IMR-90 (cell line): Measurements from ENCODE around the gene CLIC5. TPM values are rescaled to one million over a fixed set of nuclear protein-coding genes. Genes with fewer than 3 reads are reported as not detected.

Experiments used
- ATAC-seq: fragments of 200-7000 bp; cut with Tn5 transposase; 2 replicates; pipeline ENCODE4 v1.9.1; 2020; ENCODE audit warnings: low read depth, mild to moderate bottlenecking, moderate library complexity
- BruUV-seq: library from RNA; stranded (reverse); fragments of 400-500 nt; replicated peaks from 2 replicates; lab custom pipeline; 2021; lab: Mats Ljungman, UMichigan
- CTCF ChIA-PET: fragments of 300-600 bp; formaldehyde crosslinking; extraction: SDS; loops from one replicate; lab custom pipeline; 2021; ENCODE audit warnings: antibody characterized with exemption; lab: Yijun Ruan, JAX
- POLR2A ChIA-PET: fragments of 300-600 bp; sonication (Branson Sonifier 250); formaldehyde crosslinking; loops from one replicate; lab custom pipeline; 2022; ENCODE audit warnings: antibody characterized with exemption; ENCODE audit not compliant: unreplicated experiment; lab: Charles Lee
- DNase-seq: peaks from one replicate; pipeline ENCODE4 v3.0.0; 2013
- H2AFZ ChIP-seq: replicated peaks from 2 replicates; pipeline ENCODE3; 2013; ENCODE audit warnings: low read length, mild to moderate bottlenecking; ENCODE audit not compliant: poor library complexity
- H2AK5ac ChIP-seq: 2 replicates; pipeline ENCODE4 v1.6.1; 2013; ENCODE audit warnings: low read depth, low read length, inconsistent platforms
- H2AK9ac ChIP-seq: replicated peaks from 2 replicates; pipeline ENCODE3; 2013; ENCODE audit warnings: mild to moderate bottlenecking, low read depth, low read length, moderate library complexity; ENCODE audit not compliant: poor library complexity
- H2BK120ac ChIP-seq: 2 replicates; pipeline ENCODE4 v1.6.1; 2013; ENCODE audit warnings: low read depth, low read length, inconsistent platforms
- H2BK15ac ChIP-seq: 3 replicates; pipeline ENCODE4 v1.6.1; 2013; ENCODE audit warnings: low read depth, low read length, inconsistent platforms
- H2BK20ac ChIP-seq: 2 replicates; pipeline ENCODE4 v1.6.1; 2013; ENCODE audit warnings: low read depth, mild to moderate bottlenecking, inconsistent platforms, low read length, moderate library complexity
- H2BK5ac ChIP-seq: 2 replicates; pipeline ENCODE4 v1.6.1; 2013; ENCODE audit warnings: mild to moderate bottlenecking, low read depth, low read length, inconsistent platforms; ENCODE audit not compliant: poor library complexity, severe bottlenecking
- H3K14ac ChIP-seq: replicated peaks from 2 replicates; pipeline ENCODE4 v1.6.1; 2013; ENCODE audit warnings: low read depth, low read length, inconsistent platforms
- H3K18ac ChIP-seq: 2 replicates; pipeline ENCODE4 v1.6.1; 2013; ENCODE audit warnings: low read depth, low read length, control low read depth
- H3K23ac ChIP-seq: 2 replicates; pipeline ENCODE4 v1.6.1; 2013; ENCODE audit warnings: low read depth, low read length, inconsistent platforms
- H3K27ac ChIP-seq: 2 replicates; pipeline ENCODE4 v1.5.1; 2013; ENCODE audit warnings: mild to moderate bottlenecking, control low read depth, low read length; ENCODE audit not compliant: insufficient read depth
- H3K27me3 ChIP-seq: 2 replicates; pipeline ENCODE4 v1.6.1; 2013; ENCODE audit warnings: low read length; ENCODE audit not compliant: control insufficient read depth, insufficient read depth
- H3K36me3 ChIP-seq: 2 replicates; pipeline ENCODE4 v1.6.1; 2013; ENCODE audit warnings: low read length, mixed read lengths; ENCODE audit not compliant: control insufficient read depth, insufficient read depth
- H3K4ac ChIP-seq: 2 replicates; pipeline ENCODE4 v1.6.1; 2013; ENCODE audit warnings: low read depth, low read length, inconsistent platforms
- H3K4me1 ChIP-seq: 2 replicates; pipeline ENCODE4 v1.6.1; 2013; ENCODE audit warnings: low read length, mixed read lengths; ENCODE audit not compliant: control insufficient read depth, insufficient read depth
- H3K4me2 ChIP-seq: 2 replicates; pipeline ENCODE4 v1.6.1; 2013; ENCODE audit warnings: low read depth, mild to moderate bottlenecking, control low read depth, low read length, moderate library complexity
- H3K4me3 ChIP-seq: 2 replicates; pipeline ENCODE4 v1.5.1; 2013; ENCODE audit warnings: low read depth, mild to moderate bottlenecking, control low read depth, low read length, moderate library complexity; ENCODE audit not compliant: insufficient read depth
- H3K56ac ChIP-seq: 2 replicates; pipeline ENCODE4 v1.6.1; 2013; ENCODE audit warnings: low read length, inconsistent platforms; ENCODE audit not compliant: insufficient read depth; ENCODE audit errors: extremely low read depth
- H3K79me1 ChIP-seq, 2 experiments: 2 replicates each; pipeline ENCODE4 v1.6.1; 2013; ENCODE audit warnings: low read length in 2 of 2, inconsistent platforms in 1 of 2, low read depth in 1 of 2
- H3K9ac ChIP-seq: 2 replicates; pipeline ENCODE4 v1.6.1; 2013; ENCODE audit warnings: low read depth, low read length, control low read depth
- H3K9me1 ChIP-seq: 2 replicates; pipeline ENCODE4 v1.6.1; 2013; ENCODE audit warnings: low read length, inconsistent platforms; ENCODE audit not compliant: insufficient read depth
- H3K9me3 ChIP-seq: 2 replicates; pipeline ENCODE4 v1.6.1; 2013; ENCODE audit warnings: low read length; ENCODE audit not compliant: control insufficient read depth, insufficient read depth
- H4K20me1 ChIP-seq: 2 replicates; pipeline ENCODE4 v1.6.1; 2013; ENCODE audit warnings: low read length, inconsistent platforms; ENCODE audit not compliant: insufficient read depth
- H4K5ac ChIP-seq: 2 replicates; pipeline ENCODE4 v1.6.1; 2013; ENCODE audit warnings: mild to moderate bottlenecking, low read depth, low read length, control low read depth
- H4K8ac ChIP-seq, 2 experiments: 2 replicates each; pipeline ENCODE4 v1.6.1; 2013; ENCODE audit warnings: low read depth in 2 of 2, low read length in 2 of 2, control low read depth in 1 of 2, inconsistent platforms in 1 of 2
- H4K91ac ChIP-seq: 2 replicates; pipeline ENCODE4 v1.6.1; 2013; ENCODE audit warnings: low read depth, low read length, inconsistent platforms; ENCODE audit not compliant: insufficient read depth
- CEBPB ChIP-seq: IDR thresholded peaks from 2 replicates; pipeline ENCODE4 v1.6.1; 2012; ENCODE audit warnings: low read depth, low read length, improper control_type of control experiment
- MAZ ChIP-seq: IDR thresholded peaks from 2 replicates; pipeline ENCODE4 v1.6.1; 2012; ENCODE audit warnings: low read depth, mild to moderate bottlenecking, low read length, improper control_type of control experiment, moderate library complexity, borderline replicate concordance
- RAD21 ChIP-seq: IDR thresholded peaks from 2 replicates; pipeline ENCODE4 v1.6.1; 2012; ENCODE audit warnings: low read length, improper control_type of control experiment
- RFX5 ChIP-seq: IDR thresholded peaks from 2 replicates; pipeline ENCODE4 v1.8.0; 2012; ENCODE audit warnings: low read depth, mild to moderate bottlenecking, low read length, moderate library complexity
- WGBS, 2 experiments: methylation state at CpG; one replicate each; pipeline versions ENCODE4 v1.1.5 to v1.1.7; 2013; ENCODE audit warnings: missing lambda C conversion rate in 2 of 2; ENCODE audit not compliant: insufficient read length in 1 of 2; ENCODE audit errors: extremely low coverage in 2 of 2; 5-methylcytosine and 5-hydroxymethylcytosine counted together
- dilution Hi-C: fragments of 300-500 bp; cut with HindIII; formaldehyde crosslinking; loops from one replicate; pipeline ENCODE4 v1.14.3; 2018; ENCODE audit warnings: low sequenced_read_pairs; ENCODE audit not compliant: unreplicated experiment
- in situ Hi-C: fragments of 300-500 bp; cut with MboI; formaldehyde crosslinking; loops from 3 replicates; pipeline ENCODE4 v1.14.3; 2019; ENCODE audit warnings: low sequenced_read_pairs, inconsistent platforms, mixed read lengths
- intact Hi-C: fragments of 100-400 bp; cut with micrococcal nuclease; formaldehyde crosslinking; loops from 2 replicates; pipeline ENCODE4 v1.10.0; 2022
- polyA plus RNA-seq, 3 experiments: library from polyadenylated mRNA; depleted of rRNA; stranded (reverse); fragments of >200 nt; gene quantifications; 2 replicates each; pipeline ENCODE4 v1.2.3, GENCODE V29; 2012; ENCODE audit warnings: low replicate concordance in 1 of 3
- total RNA-seq: library from RNA; depleted of rRNA; stranded (reverse); fragments of >200 nt; gene quantifications from 2 replicates; pipeline ENCODE4 v1.2.3, GENCODE V29; 2012

CLIC5 gene
- total and polyA plus RNA-seq, 2 of the 4 experiments (the other 2 are of a cell fraction) = not detected

DNA sequence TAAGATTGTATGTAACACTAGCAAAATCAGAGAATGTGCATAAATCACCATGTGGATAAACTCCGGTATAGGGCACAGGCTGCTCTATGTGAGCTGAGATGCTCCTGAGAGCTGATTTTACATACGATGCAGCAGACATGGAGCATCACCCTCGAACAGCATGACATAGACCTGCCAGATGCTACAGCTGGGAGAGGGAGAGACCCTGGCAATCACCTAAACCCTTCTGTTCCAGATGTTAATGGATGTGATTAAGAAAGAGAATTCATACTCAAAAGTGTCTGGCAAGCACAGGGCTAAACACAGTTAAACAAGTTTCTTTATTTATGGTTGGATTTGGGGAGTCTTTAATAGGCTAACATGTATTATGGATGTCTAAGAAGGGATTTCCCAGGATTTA is 157.0 kb downstream of the CLIC5 start:
- H3K4me3 ChIP-seq = no peak overlapping the region
- ATAC-seq = no peak
- CTCF ChIA-PET = no interaction called here
- no peak overlapping the region for H2BK20ac ChIP-seq
- H2AK5ac ChIP-seq = no peak overlapping the region
- intact Hi-C loops = no loop called here
- H3K4ac ChIP-seq = no peak overlapping the region
- H3K27me3 ChIP-seq = peaks cover 20% of the 10 kb centered on the region
- no peak overlapping the region for H3K18ac ChIP-seq
- no peak overlapping the region for H2BK15ac ChIP-seq
- no peak overlapping the region for H3K56ac ChIP-seq
- in situ Hi-C loops = no loop called here
- H3K79me1 ChIP-seq = no peaks in the 10 kb centered on the region
- no peak overlapping the region for H2BK5ac ChIP-seq
- H4K91ac ChIP-seq = no peak overlapping the region
- H3K9me3 ChIP-seq = no peaks in the 10 kb centered on the region
- no peak overlapping the region for H3K14ac ChIP-seq
- H2BK120ac ChIP-seq = no peak overlapping the region
- no peak overlapping the region for H3K23ac ChIP-seq
- no peaks in the 10 kb centered on the region for H3K9me1 ChIP-seq
- WGBS, 2 experiments = no CpG with 5 or more reads among the region's 3 CpGs
- H4K20me1 ChIP-seq = no peaks in the 10 kb centered on the region
- no peaks in the 10 kb centered on the region for H3K36me3 ChIP-seq
- dilution Hi-C loops = no loop called here
- H4K8ac ChIP-seq = no peak overlapping the region
- DNase-seq = no peak
- POLR2A ChIA-PET = no interaction called here
- no peaks in the 10 kb centered on the region for H3K4me1 ChIP-seq
- no peak overlapping the region for H3K9ac ChIP-seq
- no peak overlapping the region for H3K4me2 ChIP-seq
- H2AFZ ChIP-seq = no peak overlapping the region
- H2AK9ac ChIP-seq = no peak overlapping the region
- no peak overlapping the region for H3K27ac ChIP-seq
- no TSS peak for BruUV-seq
- no peak overlapping the region for H4K5ac ChIP-seq
- TF ChIP-seq RAD21 = no peak
- no peak for TF ChIP-seq CEBPB
- no peak for TF ChIP-seq MAZ
- TF ChIP-seq RFX5 = no peak
